Fibroblast of villous mesenchyme (primary cell): ENCODE results near the gene ENAH. TPM values are rescaled to one million over a fixed set of nuclear protein-coding genes. Genes with fewer than 3 reads are reported as not detected.
"Not testable (repeated sequence)": the region's sequence is repeated elsewhere in the genome, so short reads cannot be mapped to it uniquely, and the experiment has no call there.

Source experiments
- DNase-seq: peaks from one replicate; pipeline ENCODE4 v3.0.0-alpha.2; 2010; ENCODE audit warnings: low read depth
- H3K4me3 ChIP-seq: 2 replicates; pipeline ENCODE4 v1.5.1; 2011; ENCODE audit warnings: low read depth, mild to moderate bottlenecking, low read length
- total RNA-seq: library from RNA; depleted of rRNA; stranded (reverse); fragments of >200 nt; gene quantifications from 2 replicates; pipeline ENCODE4 v1.2.3, GENCODE V29; 2012
- TF ChIP-seq, protein P1 (sequence below): IDR thresholded peaks from 2 replicates; pipeline ENCODE4 v1.5.1; 2012; ENCODE audit warnings: low read depth, mild to moderate bottlenecking, low read length; ENCODE audit not compliant: insufficient read depth

Gene ENAH
- total RNA-seq, 1 donor: 135 TPM

DNA sequence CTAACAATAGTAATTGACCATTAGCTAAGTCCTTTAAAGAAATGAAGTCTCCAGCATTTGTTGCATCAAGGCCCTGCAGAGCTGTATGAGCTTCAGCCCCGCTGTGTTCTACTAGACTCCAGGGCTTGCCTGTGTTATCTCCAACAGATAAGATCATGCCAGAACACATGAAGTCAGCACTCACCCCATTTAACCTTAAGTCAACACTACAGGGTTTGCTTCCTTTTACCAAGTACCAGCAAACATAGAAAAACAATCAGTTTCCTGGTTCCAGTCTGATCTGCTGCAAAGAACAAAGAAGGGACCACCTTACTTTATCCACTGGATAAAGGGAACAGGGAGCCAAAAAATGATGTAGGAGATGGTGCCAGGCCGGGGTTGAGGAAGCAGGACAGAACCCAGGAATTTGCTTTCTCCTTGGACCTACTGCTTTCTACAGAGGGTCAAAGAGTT lies 41.3 kb upstream of the ENAH start:
- TF ChIP-seq, protein P1, sequence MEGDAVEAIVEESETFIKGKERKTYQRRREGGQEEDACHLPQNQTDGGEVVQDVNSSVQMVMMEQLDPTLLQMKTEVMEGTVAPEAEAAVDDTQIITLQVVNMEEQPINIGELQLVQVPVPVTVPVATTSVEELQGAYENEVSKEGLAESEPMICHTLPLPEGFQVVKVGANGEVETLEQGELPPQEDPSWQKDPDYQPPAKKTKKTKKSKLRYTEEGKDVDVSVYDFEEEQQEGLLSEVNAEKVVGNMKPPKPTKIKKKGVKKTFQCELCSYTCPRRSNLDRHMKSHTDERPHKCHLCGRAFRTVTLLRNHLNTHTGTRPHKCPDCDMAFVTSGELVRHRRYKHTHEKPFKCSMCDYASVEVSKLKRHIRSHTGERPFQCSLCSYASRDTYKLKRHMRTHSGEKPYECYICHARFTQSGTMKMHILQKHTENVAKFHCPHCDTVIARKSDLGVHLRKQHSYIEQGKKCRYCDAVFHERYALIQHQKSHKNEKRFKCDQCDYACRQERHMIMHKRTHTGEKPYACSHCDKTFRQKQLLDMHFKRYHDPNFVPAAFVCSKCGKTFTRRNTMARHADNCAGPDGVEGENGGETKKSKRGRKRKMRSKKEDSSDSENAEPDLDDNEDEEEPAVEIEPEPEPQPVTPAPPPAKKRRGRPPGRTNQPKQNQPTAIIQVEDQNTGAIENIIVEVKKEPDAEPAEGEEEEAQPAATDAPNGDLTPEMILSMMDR: no peak
- DNase-seq: peak; percentile 97
- H3K4me3 ChIP-seq: no peak overlapping the region

DNA sequence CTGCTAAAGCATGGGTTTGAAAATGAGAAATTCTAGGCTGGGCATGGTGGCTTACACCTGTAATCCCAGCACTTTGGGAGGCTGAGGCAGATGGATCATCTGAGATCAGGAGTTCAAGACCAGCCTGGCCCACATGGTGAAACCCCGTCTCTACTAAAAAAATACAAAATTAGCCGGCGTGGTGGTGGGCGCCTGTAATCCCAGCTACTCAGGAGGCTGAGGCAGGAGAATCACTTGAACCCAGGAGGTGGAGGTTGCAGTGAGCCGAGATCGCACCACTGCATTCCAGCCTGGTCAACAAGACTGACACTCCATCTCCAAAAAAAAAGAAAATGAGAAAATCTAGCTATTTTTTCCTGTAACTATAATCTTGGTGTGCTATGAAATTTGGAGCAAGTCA lies 40.8 kb upstream of the ENAH start:
- not testable (repeated sequence) for DNase-seq, H3K4me3 ChIP-seq

DNA sequence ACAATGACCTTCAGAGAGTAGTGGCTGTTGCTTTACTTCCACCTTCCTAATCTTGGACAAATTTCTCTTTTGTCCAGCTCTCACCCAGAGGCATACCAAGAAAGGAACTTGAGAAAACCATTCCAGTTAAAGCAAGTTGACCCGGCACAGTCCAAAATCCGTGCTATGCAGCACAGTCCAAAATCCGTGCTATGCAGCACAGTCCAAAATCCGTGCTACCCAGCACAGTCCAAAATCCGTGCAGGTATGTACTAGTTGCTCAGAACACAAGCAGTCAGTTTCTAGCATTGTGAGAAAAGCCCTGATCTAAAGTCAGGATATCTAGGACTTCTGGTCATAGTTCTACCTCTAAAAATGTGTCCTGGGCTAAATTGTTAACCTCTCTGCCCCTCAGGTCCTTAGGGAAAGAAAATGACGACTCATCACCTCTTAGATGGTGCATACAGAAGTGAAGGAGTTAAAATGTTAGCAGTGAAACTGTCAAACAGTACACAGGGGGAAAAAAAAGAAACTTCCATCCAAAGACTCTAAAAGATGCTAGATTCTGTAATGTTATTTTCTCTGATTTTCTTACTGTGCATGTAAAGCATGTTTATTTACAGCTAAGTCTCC lies 40.3 kb upstream of the ENAH start:
- H3K4me3 ChIP-seq: no peak overlapping the region
- no peak for DNase-seq
- TF ChIP-seq, protein P1: no peak

DNA sequence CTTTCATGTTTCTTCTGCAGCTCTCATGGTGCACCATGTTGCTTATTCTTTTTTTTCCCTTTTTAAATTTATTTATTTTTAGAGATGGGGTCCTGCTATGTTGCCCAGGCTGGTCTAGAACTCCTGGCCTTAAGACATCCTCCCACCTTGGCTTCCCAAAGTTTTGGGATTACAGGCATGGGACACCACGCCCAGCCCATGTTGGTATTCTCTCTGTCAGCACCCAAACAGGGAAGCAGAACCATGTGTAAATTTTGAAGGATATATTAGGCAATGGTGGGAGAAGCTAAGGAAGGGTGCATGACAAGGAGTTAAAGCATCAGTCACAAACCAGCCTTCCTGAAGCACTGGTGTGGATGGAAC lies 39.6 kb upstream of the ENAH start:
- TF ChIP-seq, protein P1: no peak
- no peak overlapping the region for H3K4me3 ChIP-seq
- no peak for DNase-seq

DNA sequence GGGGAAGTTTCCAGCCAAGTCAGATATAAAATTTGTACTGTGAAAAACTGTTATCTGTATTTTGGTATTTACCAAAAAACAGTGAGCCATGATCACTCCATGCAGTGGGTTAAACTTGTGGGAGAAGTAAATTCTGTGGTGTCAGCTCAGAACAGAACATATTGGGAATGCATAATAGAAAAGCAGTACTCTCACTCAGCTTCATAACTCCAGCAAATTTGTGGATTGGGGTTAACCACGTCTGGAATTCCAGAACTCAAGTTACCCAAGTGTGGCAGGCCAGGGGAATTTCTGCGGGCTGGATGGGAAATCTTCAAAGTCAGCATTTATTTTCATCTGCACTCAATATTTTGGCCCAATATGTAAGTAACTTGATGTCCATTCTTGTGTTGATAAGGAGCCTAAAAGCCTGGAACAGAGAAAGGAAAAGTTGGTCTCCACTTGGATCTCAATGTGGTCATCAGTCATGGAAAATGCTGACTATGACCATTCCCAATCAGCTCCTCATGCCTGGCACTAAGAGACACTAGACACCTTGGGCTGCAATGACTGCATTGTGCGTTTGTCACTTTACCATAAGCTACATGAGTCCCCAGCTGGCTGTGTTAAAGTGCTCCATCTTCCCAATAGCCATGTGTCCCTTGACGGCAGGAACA lies 39.1 kb upstream of the ENAH start:
- TF ChIP-seq, protein P1: no peak
- DNase-seq: peak; percentile 95
- H3K4me3 ChIP-seq: no peak overlapping the region

DNA sequence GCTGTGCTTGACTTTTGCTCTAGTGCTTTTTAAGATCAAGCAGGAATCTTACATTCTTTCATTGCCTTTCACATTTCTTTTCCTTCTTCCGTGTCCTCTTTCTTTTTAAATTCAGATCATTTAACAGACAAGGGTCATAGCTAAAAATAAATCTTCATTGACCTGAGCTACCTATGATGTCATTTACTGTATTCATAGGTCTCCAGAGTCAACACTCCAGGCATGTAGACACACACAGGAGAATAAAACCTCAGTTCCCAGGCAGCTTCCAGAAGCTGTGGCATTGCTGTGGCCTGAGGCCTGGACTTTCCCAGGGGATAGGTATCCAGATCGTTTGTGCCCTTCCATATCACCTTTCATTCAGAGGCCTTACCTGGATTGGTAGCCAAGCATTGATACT lies 38.5 kb upstream of the ENAH start:
- TF ChIP-seq, protein P1: no peak
- no peak overlapping the region for H3K4me3 ChIP-seq
- no peak for DNase-seq

DNA sequence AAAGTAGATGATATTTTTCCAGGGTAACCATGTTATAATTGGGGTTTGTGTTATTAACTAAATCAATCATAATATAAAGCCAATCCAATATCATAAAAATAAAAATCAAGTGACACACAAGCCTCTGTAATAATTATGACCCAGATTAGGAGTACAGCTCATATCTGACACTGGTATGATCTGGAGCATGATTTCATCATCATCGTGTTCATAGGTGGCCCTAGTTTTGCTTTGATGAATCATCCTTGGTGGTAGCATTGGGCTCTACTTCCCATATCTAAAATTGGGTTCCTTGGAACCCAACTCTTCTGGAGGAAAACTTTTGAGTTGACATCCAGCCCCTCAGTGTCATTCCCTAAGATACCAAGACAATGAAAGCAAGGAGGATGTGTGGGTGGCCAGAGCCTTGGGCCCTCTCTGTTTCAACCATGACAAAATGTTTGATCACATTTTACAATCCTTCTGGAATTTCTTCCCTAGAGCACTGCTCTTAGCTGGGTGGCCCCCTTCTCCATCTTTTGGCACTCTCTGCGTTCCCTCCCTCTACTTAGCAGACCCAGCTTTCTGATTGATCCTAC lies 37.0 kb upstream of the ENAH start:
- TF ChIP-seq, protein P1: no peak
- DNase-seq: no peak
- no peak overlapping the region for H3K4me3 ChIP-seq
